Astrocyte (in vitro differentiated cells and primary cell): ENCODE measurements around the gene UPK2. TPM values are rescaled to one million over a fixed set of nuclear protein-coding genes. Genes with fewer than 3 reads are reported as not detected.
A peak's percentile ranks its signal among the peaks of the same experiment; 100 is the strongest.

Experiments
- DNase-seq: peaks from one replicate; pipeline ENCODE4 v3.0.0-alpha.2; 2010; ENCODE audit warnings: low read depth
- FAIRE-seq: peaks from 2 replicates; lab custom pipeline; 2011; peaks lifted over from hg19 to GRCh38; lab: Jason Lieb, UNC
- H2AFZ ChIP-seq: 2 replicates; pipeline ENCODE4 v1.6.0; 2012; ENCODE audit warnings: low read depth, low read length, inconsistent platforms
- H3K27ac ChIP-seq: 2 replicates; pipeline ENCODE4 v1.5.1; 2011; ENCODE audit warnings: low read depth, low read length, inconsistent platforms
- H3K27me3 ChIP-seq: 2 replicates; pipeline ENCODE4 v1.6.0; 2011; ENCODE audit warnings: low read length, inconsistent platforms; ENCODE audit not compliant: insufficient read depth
- H3K36me3 ChIP-seq: 2 replicates; pipeline ENCODE4 v1.5.1; 2011; ENCODE audit warnings: low read length, inconsistent platforms; ENCODE audit not compliant: insufficient read depth
- H3K4me1 ChIP-seq: 2 replicates; pipeline ENCODE4 v1.5.1; 2011; ENCODE audit warnings: low read length, inconsistent platforms; ENCODE audit not compliant: insufficient read depth
- H3K4me2 ChIP-seq: 2 replicates; pipeline ENCODE4 v1.6.0; 2012; ENCODE audit warnings: low read length, inconsistent platforms
- H3K4me3 ChIP-seq: 2 replicates; pipeline ENCODE4 v1.5.1; 2011; ENCODE audit warnings: low read depth, mild to moderate bottlenecking, low read length, inconsistent platforms; ENCODE audit not compliant: insufficient read depth
- H3K79me2 ChIP-seq: 2 replicates; pipeline ENCODE4 v1.6.0; 2012; ENCODE audit warnings: mild to moderate bottlenecking, low read length, inconsistent platforms; ENCODE audit not compliant: insufficient read depth
- H3K9ac ChIP-seq: 2 replicates; pipeline ENCODE4 v1.6.0; 2012; ENCODE audit warnings: mild to moderate bottlenecking, low read length, inconsistent platforms
- H3K9me3 ChIP-seq: 2 replicates; pipeline ENCODE4 v1.5.1; 2012; ENCODE audit warnings: low read depth, mild to moderate bottlenecking, low read length, inconsistent platforms; ENCODE audit not compliant: insufficient read depth
- H4K20me1 ChIP-seq: 2 replicates; pipeline ENCODE4 v1.6.0; 2012; ENCODE audit warnings: low read length, inconsistent platforms; ENCODE audit not compliant: insufficient read depth
- H3K27ac Mint-ChIP-seq: one replicate; pipeline ENCODE4 v1.8.0; 2021; ENCODE audit warnings: mild to moderate bottlenecking, mixed read lengths; ENCODE audit not compliant: unreplicated experiment
- H3K27me3 Mint-ChIP-seq: one replicate; pipeline ENCODE4 v1.8.0; 2021; ENCODE audit warnings: low read depth, mixed read lengths; ENCODE audit not compliant: unreplicated experiment
- H3K36me3 Mint-ChIP-seq: one replicate; pipeline ENCODE4 v1.8.0; 2021; ENCODE audit warnings: low read depth, mixed read lengths; ENCODE audit not compliant: unreplicated experiment
- H3K4me1 Mint-ChIP-seq: one replicate; pipeline ENCODE4 v1.8.0; 2021; ENCODE audit warnings: low read depth, mixed read lengths; ENCODE audit not compliant: unreplicated experiment
- H3K4me3 Mint-ChIP-seq: one replicate; pipeline ENCODE4 v1.8.0; 2021; ENCODE audit warnings: mild to moderate bottlenecking, moderate library complexity, mixed read lengths; ENCODE audit not compliant: unreplicated experiment
- H3K9me3 Mint-ChIP-seq: one replicate; pipeline ENCODE4 v1.8.0; 2021; ENCODE audit warnings: mild to moderate bottlenecking, mixed read lengths; ENCODE audit not compliant: unreplicated experiment
- EZH2 ChIP-seq: IDR thresholded peaks from 2 replicates; pipeline ENCODE4 v1.6.1; 2012; ENCODE audit warnings: mild to moderate bottlenecking, low read length, inconsistent platforms; ENCODE audit not compliant: insufficient read depth
- total RNA-seq: library from RNA; stranded (reverse); gene quantifications from 2 replicates; pipeline ENCODE4 v1.2.1, GENCODE V29; 2021
- TF ChIP-seq, protein P1 (sequence below): IDR thresholded peaks from 2 replicates; pipeline ENCODE4 v1.5.1; 2011; ENCODE audit warnings: low read depth, mild to moderate bottlenecking, inconsistent platforms, low read length, moderate library complexity; ENCODE audit not compliant: insufficient read depth

UPK2 gene
- total RNA-seq, 1 donor from 2014 or later, result not detected

DNA sequence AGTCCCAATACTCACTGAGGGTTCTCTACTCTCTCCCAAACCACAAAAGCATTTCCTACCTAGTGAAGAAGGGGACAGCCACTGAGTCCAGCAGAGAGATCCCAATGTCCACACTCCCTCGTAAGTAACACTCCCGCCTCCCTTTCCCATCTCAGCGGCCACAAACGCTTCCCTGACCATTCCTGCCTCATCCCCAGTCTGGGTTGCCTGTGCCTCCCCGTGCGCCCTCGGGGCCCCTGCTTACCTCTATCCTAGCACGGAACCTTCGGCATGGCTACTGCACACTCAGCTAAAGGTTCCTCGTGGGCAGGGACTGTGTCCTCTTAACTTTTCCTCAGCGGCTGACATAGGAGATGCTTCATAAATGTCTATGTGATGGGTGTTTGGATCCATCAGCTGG, 1.5 kb downstream of the UPK2 start:
- Mint-ChIP-seq H3K36me3 (no peaks in the 10 kb centered on the region), H3K4me1 (no peaks in the 10 kb centered on the region), H3K27me3 (peaks cover 70% of the 10 kb centered on the region), H3K27ac (peak overlapping the region; percentile 12), H3K4me3 (no peak overlapping the region), H3K9me3 (no peaks in the 10 kb centered on the region)
- no peak overlapping the region for H2AFZ ChIP-seq
- H3K27me3 ChIP-seq, result peaks cover 24% of the 10 kb centered on the region
- H3K79me2 ChIP-seq, result no peaks in the 10 kb centered on the region
- no peak for DNase-seq
- TF ChIP-seq, protein P1, sequence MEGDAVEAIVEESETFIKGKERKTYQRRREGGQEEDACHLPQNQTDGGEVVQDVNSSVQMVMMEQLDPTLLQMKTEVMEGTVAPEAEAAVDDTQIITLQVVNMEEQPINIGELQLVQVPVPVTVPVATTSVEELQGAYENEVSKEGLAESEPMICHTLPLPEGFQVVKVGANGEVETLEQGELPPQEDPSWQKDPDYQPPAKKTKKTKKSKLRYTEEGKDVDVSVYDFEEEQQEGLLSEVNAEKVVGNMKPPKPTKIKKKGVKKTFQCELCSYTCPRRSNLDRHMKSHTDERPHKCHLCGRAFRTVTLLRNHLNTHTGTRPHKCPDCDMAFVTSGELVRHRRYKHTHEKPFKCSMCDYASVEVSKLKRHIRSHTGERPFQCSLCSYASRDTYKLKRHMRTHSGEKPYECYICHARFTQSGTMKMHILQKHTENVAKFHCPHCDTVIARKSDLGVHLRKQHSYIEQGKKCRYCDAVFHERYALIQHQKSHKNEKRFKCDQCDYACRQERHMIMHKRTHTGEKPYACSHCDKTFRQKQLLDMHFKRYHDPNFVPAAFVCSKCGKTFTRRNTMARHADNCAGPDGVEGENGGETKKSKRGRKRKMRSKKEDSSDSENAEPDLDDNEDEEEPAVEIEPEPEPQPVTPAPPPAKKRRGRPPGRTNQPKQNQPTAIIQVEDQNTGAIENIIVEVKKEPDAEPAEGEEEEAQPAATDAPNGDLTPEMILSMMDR, result no peak
- no peak for TF ChIP-seq EZH2
- no peak overlapping the region for H3K4me2 ChIP-seq
- H4K20me1 ChIP-seq, result no peaks in the 10 kb centered on the region
- no peaks in the 10 kb centered on the region for H3K4me1 ChIP-seq
- H3K9me3 ChIP-seq, result no peaks in the 10 kb centered on the region
- H3K4me3 ChIP-seq, result no peak overlapping the region
- no peak overlapping the region for H3K9ac ChIP-seq
- H3K36me3 ChIP-seq, result no peaks in the 10 kb centered on the region
- no peak overlapping the region for H3K27ac ChIP-seq
- no peak for FAIRE-seq

DNA sequence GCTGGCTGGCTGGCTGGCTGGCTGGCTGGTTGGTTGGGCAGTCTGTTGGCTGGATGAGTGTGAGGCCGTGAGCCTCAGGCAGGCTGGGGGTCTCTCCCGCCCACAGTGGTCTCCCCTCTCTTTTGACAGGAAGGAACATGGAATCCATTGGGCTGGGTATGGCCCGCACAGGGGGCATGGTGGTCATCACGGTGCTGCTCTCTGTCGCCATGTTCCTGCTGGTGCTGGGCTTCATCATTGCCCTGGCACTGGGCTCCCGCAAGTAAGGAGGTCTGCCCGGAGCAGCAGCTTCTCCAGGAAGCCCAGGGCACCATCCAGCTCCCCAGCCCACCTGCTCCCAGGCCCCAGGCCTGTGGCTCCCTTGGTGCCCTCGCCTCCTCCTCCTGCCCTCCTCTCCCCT, 1.9 kb downstream of the UPK2 start:
- Histone ChIP-seq H3K79me2 (no peaks in the 10 kb centered on the region), H3K36me3 (no peaks in the 10 kb centered on the region), H3K9me3 (no peaks in the 10 kb centered on the region), H3K27ac (no peak overlapping the region), H4K20me1 (no peaks in the 10 kb centered on the region), H3K9ac (no peak overlapping the region), H3K4me3 (no peak overlapping the region), H2AFZ (no peak overlapping the region), H3K4me1 (no peaks in the 10 kb centered on the region), H3K27me3 (peaks cover 21% of the 10 kb centered on the region), H3K4me2 (no peak overlapping the region)
- Mint-ChIP-seq H3K27ac (no peak overlapping the region), H3K9me3 (no peaks in the 10 kb centered on the region), H3K36me3 (no peaks in the 10 kb centered on the region), H3K27me3 (peaks cover 66% of the 10 kb centered on the region), H3K4me3 (no peak overlapping the region), H3K4me1 (no peaks in the 10 kb centered on the region)
- FAIRE-seq (no peak), DNase-seq (no peak)
- no peak for TF ChIP-seq EZH2
- TF ChIP-seq, protein P1, result no peak

DNA sequence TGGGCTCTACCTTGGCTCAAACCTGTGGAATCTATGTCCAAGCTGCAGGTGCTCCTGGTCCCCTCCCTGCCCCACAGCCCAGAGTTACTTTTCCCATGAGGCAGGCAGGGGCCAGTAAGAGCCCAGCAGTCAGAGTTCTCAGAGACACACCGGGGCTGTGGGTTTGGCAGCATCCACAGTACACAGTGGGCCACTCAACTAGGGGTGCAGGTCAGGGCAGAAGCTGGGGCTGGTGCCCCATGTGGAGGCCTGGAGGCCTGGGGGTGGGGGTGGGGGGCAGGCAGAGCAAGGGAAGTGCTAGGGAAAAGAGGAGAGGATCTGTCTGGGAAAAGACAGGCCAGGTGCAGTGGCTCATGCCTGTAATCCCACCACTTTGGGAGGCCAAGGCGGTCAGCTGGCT, 2.5 kb downstream of the UPK2 start:
- Histone ChIP-seq H3K79me2 (no peaks in the 10 kb centered on the region), H3K4me2 (no peak overlapping the region), H3K4me1 (no peaks in the 10 kb centered on the region), H3K36me3 (no peaks in the 10 kb centered on the region), H3K4me3 (no peak overlapping the region), H4K20me1 (no peaks in the 10 kb centered on the region), H3K27ac (no peak overlapping the region), H3K9me3 (no peaks in the 10 kb centered on the region), H3K9ac (no peak overlapping the region), H3K27me3 (peaks cover 18% of the 10 kb centered on the region), H2AFZ (no peak overlapping the region)
- no peak for TF ChIP-seq EZH2
- TF ChIP-seq, protein P1, result no peak
- FAIRE-seq, result no peak
- H3K27me3 Mint-ChIP-seq, result peaks cover 62% of the 10 kb centered on the region
- no peak for DNase-seq
- H3K4me3 Mint-ChIP-seq, result no peak overlapping the region
- no peaks in the 10 kb centered on the region for H3K9me3 Mint-ChIP-seq
- H3K36me3 Mint-ChIP-seq, result no peaks in the 10 kb centered on the region
- H3K27ac Mint-ChIP-seq, result no peak overlapping the region
- no peaks in the 10 kb centered on the region for H3K4me1 Mint-ChIP-seq
